HL-60 (cell line): ENCODE data around the gene CAMTA1.

ENCODE experiments used
- DNase-seq, 2 experiments: peaks; one replicate each; pipeline ENCODE4 v3.0.0-alpha.2; 2010 to 2020; ENCODE audit warnings: low read depth in 1 of 2, low spot score in 1 of 2
- H3K27ac ChIP-seq: fragments of 250-450 bp; sonication (Bioruptor Pico); replicated peaks from 2 replicates; pipeline ENCODE4 v1.5.1; 2020; ENCODE audit warnings: mild to moderate bottlenecking, moderate library complexity
- H3K27me3 ChIP-seq: fragments of 250-450 bp; sonication (Bioruptor Pico); 2 replicates; pipeline ENCODE4 v1.5.1; 2021; ENCODE audit warnings: mild to moderate bottlenecking, moderate library complexity; ENCODE audit not compliant: insufficient read depth, poor library complexity, severe bottlenecking
- H3K4me3 ChIP-seq: replicated peaks from 2 replicates; pipeline ENCODE4 v1.5.1; 2011; ENCODE audit warnings: mild to moderate bottlenecking, control low read depth, low read length; ENCODE audit not compliant: insufficient read depth
- CTCF ChIP-seq: IDR thresholded peaks from one replicate; pipeline ENCODE4 v1.5.1; 2011; ENCODE audit warnings: low read length, control low read depth, inconsistent platforms; ENCODE audit not compliant: insufficient read depth
- GABPA ChIP-seq: IDR thresholded peaks from 2 replicates; pipeline ENCODE4 v1.6.1; 2012; ENCODE audit warnings: low read depth
- POLR2AphosphoS5 ChIP-seq: IDR thresholded peaks from 2 replicates; pipeline ENCODE4 v1.6.1; 2012; ENCODE audit warnings: low read depth
- REST ChIP-seq: IDR thresholded peaks from 2 replicates; pipeline ENCODE4 v1.6.1; 2012; ENCODE audit warnings: low read depth; ENCODE audit not compliant: insufficient replicate concordance
- SPI1 ChIP-seq: IDR thresholded peaks from 2 replicates; pipeline ENCODE4 v1.6.1; 2012; ENCODE audit warnings: low read depth, mild to moderate bottlenecking, borderline replicate concordance

The CAMTA1 gene

GRCh38 chr1:7636795-7637526 is 851.7 kb downstream of the CAMTA1 start:
- TF ChIP-seq GABPA: no peak
- no peak for TF ChIP-seq CTCF
- TF ChIP-seq REST: no peak
- no peak for TF ChIP-seq POLR2AphosphoS5
- TF ChIP-seq SPI1: no peak
- no peaks in the 10 kb centered on the region for H3K27me3 ChIP-seq
- no peak overlapping the region for H3K4me3 ChIP-seq
- DNase-seq: no peak
- no peak overlapping the region for H3K27ac ChIP-seq

DNA sequence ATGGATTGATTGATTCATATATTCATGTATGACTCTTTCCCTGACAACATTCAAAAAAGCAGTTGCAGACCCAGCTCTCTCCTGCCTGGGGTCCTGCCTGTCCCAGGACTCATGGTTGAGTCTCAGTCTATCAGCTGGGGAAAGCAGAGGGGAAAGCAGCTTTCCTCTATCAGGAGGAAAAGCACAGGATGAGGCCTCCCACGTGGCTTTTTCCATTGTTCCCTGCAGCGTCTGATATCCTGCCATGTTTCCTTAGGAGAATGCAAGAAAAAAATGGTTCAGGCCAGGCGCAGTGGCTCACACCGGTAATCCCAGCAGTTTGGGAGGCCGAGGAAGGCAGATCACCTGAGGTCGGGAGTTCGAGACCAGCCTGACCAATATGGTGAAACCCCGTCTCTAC is 852.8 kb downstream of the CAMTA1 start:
- no peak for DNase-seq
- TF ChIP-seq SPI1 (no peak), POLR2AphosphoS5 (no peak), CTCF (no peak), GABPA (no peak), REST (no peak)
- H3K27me3 ChIP-seq: no peaks in the 10 kb centered on the region

GRCh38 chr1:7639435-7640131 is 854.3 kb downstream of the CAMTA1 start:
- no peak overlapping the region for H3K27ac ChIP-seq
- H3K27me3 ChIP-seq: no peaks in the 10 kb centered on the region
- TF ChIP-seq SPI1: no peak
- no peak for TF ChIP-seq CTCF
- no peak for TF ChIP-seq GABPA
- no peak for TF ChIP-seq POLR2AphosphoS5
- TF ChIP-seq REST: no peak
- H3K4me3 ChIP-seq: no peak overlapping the region
- no peak for DNase-seq

More for the DNA sequence above, 852.8 kb downstream of the CAMTA1 start:
- Histone ChIP-seq H3K4me3 (no peak overlapping the region), H3K27ac (no peak overlapping the region)
